Measurements from ENCODE around the gene GET3. TPM values are rescaled to one million over a fixed set of nuclear protein-coding genes. Genes with fewer than 3 reads are reported as not detected.

Gene GET3
- polyA plus RNA-seq, 1 of the 3 experiments (the other 2 are of a cell fraction) = 264 TPM

DNA sequence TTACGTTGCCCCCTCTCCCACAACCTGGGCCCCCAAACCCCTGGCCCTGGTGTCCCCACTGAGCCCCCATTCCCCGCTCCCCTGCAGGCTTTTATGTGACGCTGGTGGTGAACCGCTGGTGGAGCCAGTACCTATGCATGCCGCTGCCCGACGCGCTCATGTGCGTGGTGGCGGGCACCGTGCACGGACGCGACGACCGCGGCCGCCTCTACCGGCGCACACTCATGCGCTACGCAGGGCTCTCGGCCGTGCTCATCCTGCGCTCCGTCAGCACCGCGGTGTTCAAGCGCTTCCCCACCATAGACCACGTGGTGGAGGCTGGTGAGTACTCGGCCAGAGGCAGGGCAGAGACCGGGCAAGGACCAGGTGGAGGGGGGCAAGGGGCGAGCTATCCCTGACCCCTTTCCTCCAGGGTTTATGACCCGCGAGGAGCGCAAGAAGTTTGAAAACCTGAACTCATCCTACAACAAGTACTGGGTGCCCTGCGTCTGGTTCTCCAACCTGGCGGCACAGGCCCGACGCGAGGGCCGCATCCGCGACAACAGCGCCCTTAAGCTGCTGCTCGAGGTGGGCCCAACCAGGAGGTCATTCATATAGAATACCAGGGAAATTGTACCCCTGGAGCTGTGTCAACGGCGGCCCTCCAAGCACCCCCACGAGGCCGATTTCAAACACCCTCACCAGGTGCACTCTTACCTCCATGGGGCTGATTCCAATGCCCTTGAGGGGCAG is 17.3 kb downstream of the GET3 start:
- Histone ChIP-seq H3F3A (replicated peaks; ENCODE audit: insufficient read depth) (peaks cover 10% of the 10 kb centered on the region), H3K9me3 (no peaks in the 10 kb centered on the region), H3K4me1 (ENCODE audit: control insufficient read depth in 1 of 2, insufficient read depth in 2 of 2, low read depth in 1 of 2, low read length in 1 of 2) (peaks cover 0 to 7% of the 10 kb centered on the region in 2 experiments), H3K27me3 (ENCODE audit: insufficient read depth) (peaks cover 40% of the 10 kb centered on the region), H4K20me1 (ENCODE audit: insufficient read depth) (no peaks in the 10 kb centered on the region), H3K4me2 (no peak overlapping the region), H3K4me3 (ENCODE audit: low read depth in 2 of 2, low read length in 1 of 2) (no peak overlapping the region), H3K9ac (no peak overlapping the region), H2AFZ (ENCODE audit: low read depth) (no peak overlapping the region), H3K36me3 (replicated peaks in 1 of 2; ENCODE audit: control insufficient read depth in 1 of 2, insufficient read depth in 2 of 2, low read length in 1 of 2) (no peaks in the 10 kb centered on the region), H3K9me2 (no peaks in the 10 kb centered on the region), H3K79me2 (ENCODE audit: insufficient read depth) (no peaks in the 10 kb centered on the region), H3K27ac (ENCODE audit: low read depth in 2 of 2, low read length in 1 of 2) (no peak overlapping the region)
- TF ChIP-seq MXI1 (IDR thresholded peaks at IDR 0.05; ENCODE audit: low read depth, low read length) = no peak
- TF ChIP-seq SIN3A (IDR thresholded peaks at IDR 0.05; ENCODE audit: borderline replicate concordance, low read depth, low read length) = no peak
- no peak for TF ChIP-seq GATA2 (CRISPR knock-in tag; IDR thresholded peaks at IDR 0.05)
- TF ChIP-seq, protein P1, sequence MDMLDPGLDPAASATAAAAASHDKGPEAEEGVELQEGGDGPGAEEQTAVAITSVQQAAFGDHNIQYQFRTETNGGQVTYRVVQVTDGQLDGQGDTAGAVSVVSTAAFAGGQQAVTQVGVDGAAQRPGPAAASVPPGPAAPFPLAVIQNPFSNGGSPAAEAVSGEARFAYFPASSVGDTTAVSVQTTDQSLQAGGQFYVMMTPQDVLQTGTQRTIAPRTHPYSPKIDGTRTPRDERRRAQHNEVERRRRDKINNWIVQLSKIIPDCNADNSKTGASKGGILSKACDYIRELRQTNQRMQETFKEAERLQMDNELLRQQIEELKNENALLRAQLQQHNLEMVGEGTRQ (IDR thresholded peaks at IDR 0.05; ENCODE audit: borderline replicate concordance, low read depth, low read length) = no peak
- no peak for TF ChIP-seq ELF1 (IDR thresholded peaks at IDR 0.05)
- TF ChIP-seq FOXM1 (IDR thresholded peaks at IDR 0.05; ENCODE audit: low read depth) = no peak
- POLR2A ChIA-PET = no interaction called here
- DNase-seq = peak; percentile 22
- CTCF ChIA-PET = interaction anchor here (1.2 to 23.9 kb wide), 4 partner anchors 7 to 93 kb away, joined by 3 to 321 read pairs (median 273); partner anchors contain the start of genes BEST2, GET3, JUNB and PRDX2
- WGBS (ENCODE audit: low lambda C conversion rate) = 79% methylated on average over 38 of the region's 50 CpGs

DNA sequence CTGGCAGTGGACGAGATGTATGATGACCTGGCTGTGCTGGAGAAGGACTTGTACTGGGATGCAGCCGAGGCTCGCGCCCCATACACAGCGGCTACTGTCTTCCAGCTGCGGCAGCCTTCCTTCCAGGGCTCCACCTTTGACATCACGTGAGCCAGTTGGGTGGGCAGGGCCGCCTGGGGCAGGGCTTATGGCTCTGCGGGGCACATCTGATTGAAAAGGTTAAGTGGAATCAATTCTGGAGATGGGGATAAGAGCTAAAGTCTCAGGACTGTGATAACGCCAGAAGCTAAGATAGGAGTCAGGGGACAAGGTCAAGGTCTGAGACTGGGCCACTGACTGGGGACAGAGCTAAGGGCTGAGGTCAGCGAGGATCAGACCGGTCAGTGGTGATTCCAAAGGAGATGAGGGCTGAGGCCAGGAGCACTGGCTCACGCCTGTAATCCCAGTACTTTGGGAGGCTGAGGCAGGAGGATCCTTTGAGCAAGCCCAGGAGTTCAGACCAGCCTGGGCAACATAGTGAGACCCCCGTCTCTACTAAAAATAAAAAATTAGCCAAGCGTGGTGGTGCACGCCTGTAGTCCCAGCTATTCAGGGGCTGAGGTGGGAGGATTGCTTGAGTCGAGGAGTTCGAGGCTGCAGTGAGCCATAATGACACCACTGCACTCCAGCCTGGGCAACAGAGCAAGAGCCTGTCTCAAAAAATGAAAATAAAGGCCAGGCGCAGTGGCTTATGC is 19.0 kb downstream of the GET3 start:
- Histone ChIP-seq H3K9me3 (no peaks in the 10 kb centered on the region), H3K79me2 (ENCODE audit: insufficient read depth) (no peaks in the 10 kb centered on the region), H3K9ac (no peak overlapping the region), H4K20me1 (ENCODE audit: insufficient read depth) (no peaks in the 10 kb centered on the region), H3K27me3 (ENCODE audit: insufficient read depth) (peaks cover 24% of the 10 kb centered on the region), H3K4me2 (no peak overlapping the region), H2AFZ (ENCODE audit: low read depth) (no peak overlapping the region), H3K36me3 (replicated peaks in 1 of 2; ENCODE audit: control insufficient read depth in 1 of 2, insufficient read depth in 2 of 2, low read length in 1 of 2) (no peaks in the 10 kb centered on the region), H3K4me3 (ENCODE audit: low read depth in 2 of 2, low read length in 1 of 2) (no peak overlapping the region), H3F3A (replicated peaks; ENCODE audit: insufficient read depth) (peaks cover 15% of the 10 kb centered on the region), H3K4me1 (ENCODE audit: control insufficient read depth in 1 of 2, insufficient read depth in 2 of 2, low read depth in 1 of 2, low read length in 1 of 2) (no peaks in the 10 kb centered on the region; a peak in 1 of 4 replicates), H3K27ac (ENCODE audit: low read depth in 2 of 2, low read length in 1 of 2) (no peak overlapping the region), H3K9me2 (no peaks in the 10 kb centered on the region)
- ChIA-PET CTCF (interaction anchor here (1.0 to 17.5 kb wide), 4 partner anchors 13 to 910 kb away, joined by 3 to 321 read pairs (median 140); partner anchors contain the start of genes BEST2, GET3, JUNB and PRDX2), POLR2A (interaction anchor here (1.0 kb wide), 1 partner anchor 35 kb away, joined by 3 read pairs; the partner anchor contains the start of gene JUNB)
- over 99% methylated on average over 10 of the region's 19 CpGs for WGBS (ENCODE audit: low lambda C conversion rate)
- no peak for DNase-seq
- TF ChIP-seq POLR2AphosphoS5 (IDR thresholded peaks at IDR 0.05; ENCODE audit: low read depth, low read length) = no peak
